ENCODE data around the gene CCDC80. TPM values are rescaled to one million over a fixed set of nuclear protein-coding genes. Genes with fewer than 3 reads are reported as not detected.

The CCDC80 gene
- total and polyA plus RNA-seq, 7 experiments from 2014 or later = 0.05 to 0.12 (median 0.08) TPM; not detected in 4

DNA sequence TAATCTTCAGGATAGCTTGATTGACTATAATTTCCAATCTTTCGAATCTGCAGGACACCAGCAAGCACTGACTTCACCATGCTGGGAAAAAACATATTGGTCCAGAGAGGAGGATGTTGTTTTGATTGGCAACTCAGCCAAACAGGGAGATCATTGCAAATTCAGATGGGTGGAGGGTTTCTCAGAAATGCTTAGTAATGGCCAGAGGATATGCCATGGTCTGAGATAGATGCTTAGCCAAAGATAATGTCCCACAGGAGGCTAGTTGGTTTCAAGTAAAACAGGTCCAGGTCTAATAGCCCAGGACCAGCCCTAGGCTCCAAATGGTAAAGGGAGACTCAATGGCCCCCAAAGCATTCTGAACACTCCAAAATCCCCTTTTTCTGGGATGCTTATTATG, 46.7 kb upstream of the CCDC80 start:
- POLR2A ChIA-PET = no interaction called here
- H3K9me3 ChIP-seq (ENCODE audit: control insufficient read depth in 2 of 3, low read length in 3 of 3) = no peaks in the 10 kb centered on the region
- Mint-ChIP-seq H3K9me3 (peaks cover 0 to 8% (median 0%) of the 10 kb centered on the region in 11 donors), H3K4me1 (peaks cover 0 to 18% (median 9%) of the 10 kb centered on the region in 7 donors), H3K36me3 (peaks cover 0 to 4% (median 0%) of the 10 kb centered on the region in 5 donors), H3K4me3 (no peak overlapping the region), H3K27me3 (peaks cover 0 to 17% (median 9%) of the 10 kb centered on the region in 5 donors), H3K27ac (no peak overlapping the region)
- no peaks in the 10 kb centered on the region for H3K36me3 ChIP-seq (ENCODE audit: control insufficient read depth in 2 of 3, insufficient read depth in 3 of 3, low read length in 3 of 3)
- CTCF ChIA-PET = no interaction called here
- no peak for DNase-seq
- intact Hi-C loops (cut with micrococcal nuclease) = no loop called here
- ATAC-seq = no peak
- H3K4me1 ChIP-seq (ENCODE audit: control insufficient read depth in 2 of 2, insufficient read depth in 2 of 2, low read length in 2 of 2) = no peaks in the 10 kb centered on the region
- no peak overlapping the region for H3K4me3 ChIP-seq (ENCODE audit: low read length)
- H3K27ac ChIP-seq (ENCODE audit: low read depth, low read length) = no peak overlapping the region
- no peaks in the 10 kb centered on the region for H3K27me3 ChIP-seq (ENCODE audit: control insufficient read depth in 2 of 2, insufficient read depth in 2 of 2, low read length in 2 of 2)

DNA sequence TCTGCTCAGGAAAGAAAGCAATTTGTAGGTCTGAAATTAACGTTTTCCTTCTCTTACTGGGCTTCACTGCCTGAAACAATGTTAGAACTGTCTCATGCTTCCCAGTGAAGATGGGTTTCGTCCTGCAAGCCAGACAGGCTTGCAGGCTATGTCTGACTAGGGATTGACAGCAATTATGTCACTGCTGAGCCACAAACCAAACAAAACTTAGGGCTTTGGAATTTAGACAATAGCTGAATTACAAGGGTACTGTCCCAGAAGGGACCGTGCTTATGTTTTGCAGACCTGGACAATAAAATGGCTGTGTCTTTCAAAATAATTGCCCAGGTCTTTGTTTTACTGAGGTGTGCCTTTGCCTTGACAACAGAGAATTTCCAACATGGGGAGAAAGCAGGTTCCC, 46.3 kb upstream of the CCDC80 start:
- intact Hi-C loops (cut with micrococcal nuclease) = no loop called here
- Mint-ChIP-seq H3K27me3 (peaks cover 0 to 17% (median 9%) of the 10 kb centered on the region in 5 donors), H3K9me3 (peaks cover 0 to 6% (median 0%) of the 10 kb centered on the region in 11 donors), H3K27ac (no peak overlapping the region), H3K4me3 (no peak overlapping the region), H3K4me1 (peaks cover 0 to 18% (median 9%) of the 10 kb centered on the region in 7 donors), H3K36me3 (peaks cover 0 to 4% (median 0%) of the 10 kb centered on the region in 5 donors)
- Histone ChIP-seq H3K4me1 (ENCODE audit: control insufficient read depth in 2 of 2, insufficient read depth in 2 of 2, low read length in 2 of 2) (no peaks in the 10 kb centered on the region), H3K4me3 (ENCODE audit: low read length) (no peak overlapping the region), H3K9me3 (ENCODE audit: control insufficient read depth in 2 of 3, low read length in 3 of 3) (no peaks in the 10 kb centered on the region), H3K36me3 (ENCODE audit: control insufficient read depth in 2 of 3, insufficient read depth in 3 of 3, low read length in 3 of 3) (no peaks in the 10 kb centered on the region), H3K27ac (ENCODE audit: low read depth, low read length) (no peak overlapping the region), H3K27me3 (ENCODE audit: control insufficient read depth in 2 of 2, insufficient read depth in 2 of 2, low read length in 2 of 2) (no peaks in the 10 kb centered on the region)
- DNase-seq (no peak), ATAC-seq (no peak)
- ChIA-PET CTCF (no interaction called here), POLR2A (no interaction called here)

DNA sequence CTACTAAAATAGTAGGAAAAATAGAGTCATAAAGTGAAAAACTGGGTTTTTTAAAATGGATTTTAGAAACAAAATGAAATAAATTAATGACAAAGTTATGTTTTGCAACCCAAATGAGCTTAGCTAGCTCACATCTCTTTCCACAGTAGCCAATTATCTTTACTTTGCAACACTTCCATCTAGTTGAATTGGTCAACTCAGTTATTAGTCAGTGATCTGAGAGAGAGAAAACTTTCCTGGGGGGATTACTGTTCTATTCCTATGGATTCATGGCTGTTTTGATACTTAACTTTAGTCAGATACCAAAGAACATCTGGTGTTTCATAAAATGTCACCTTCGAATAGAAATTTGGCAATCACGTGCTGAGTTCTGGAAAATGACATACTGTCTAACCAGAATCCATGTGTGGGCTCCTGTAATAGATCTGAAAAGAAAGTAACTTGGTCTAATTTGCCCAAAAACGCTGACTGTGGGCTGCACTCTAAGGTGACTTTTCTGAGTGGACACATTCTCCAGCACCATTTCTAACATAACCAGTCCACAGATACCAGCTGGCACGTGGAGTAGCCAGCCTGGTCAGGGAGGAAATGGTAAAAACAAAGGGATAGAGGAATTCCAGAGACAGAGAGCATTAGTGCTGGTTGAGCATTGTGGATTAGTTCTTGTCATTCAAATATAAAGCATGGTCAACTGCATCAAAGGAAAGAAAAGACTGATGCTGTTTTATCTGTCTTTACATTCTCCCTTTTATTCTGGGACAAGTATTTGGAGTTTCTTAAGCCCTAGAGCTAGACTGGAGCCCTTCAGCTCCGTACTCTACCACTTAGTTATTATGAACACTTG, 45.2 kb upstream of the CCDC80 start:
- H3K27ac Mint-ChIP-seq = no peak overlapping the region
- H3K36me3 Mint-ChIP-seq = peaks cover 0 to 4% (median 0%) of the 10 kb centered on the region in 5 donors
- POLR2A ChIA-PET = no interaction called here

DNA sequence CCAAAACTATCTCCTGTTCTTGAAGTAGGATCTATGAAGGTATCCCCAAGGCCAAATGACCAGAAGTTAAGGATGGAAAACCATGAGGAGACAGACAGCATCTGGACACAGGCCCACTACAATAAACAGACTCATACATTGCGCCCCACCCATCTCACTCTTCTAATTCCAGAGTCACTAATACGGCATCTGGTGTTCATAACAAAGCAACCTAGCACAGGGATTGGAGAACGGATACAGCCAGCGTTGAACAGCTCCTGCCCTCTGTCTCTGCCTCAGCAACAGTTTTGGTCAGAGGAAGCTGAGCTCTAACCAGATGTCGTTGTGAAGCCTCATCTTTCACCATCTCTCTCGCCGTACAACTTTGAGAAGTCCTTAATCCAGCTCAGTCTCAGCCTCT, 44.5 kb upstream of the CCDC80 start:
- CTCF ChIA-PET = no interaction called here

More for the DNA sequence above, 45.2 kb upstream of the CCDC80 start:
- intact Hi-C loops (cut with micrococcal nuclease) = no loop called here
- H3K4me3 Mint-ChIP-seq = no peak overlapping the region
- ATAC-seq (no peak), DNase-seq (no peak)
- H3K4me3 ChIP-seq (ENCODE audit: low read length) = no peak overlapping the region
- no peaks in the 10 kb centered on the region for H3K36me3 ChIP-seq (ENCODE audit: control insufficient read depth in 2 of 3, insufficient read depth in 3 of 3, low read length in 3 of 3)
- H3K27ac ChIP-seq (ENCODE audit: low read depth, low read length) = no peak overlapping the region
- CTCF ChIA-PET = no interaction called here
- H3K9me3 ChIP-seq (ENCODE audit: control insufficient read depth in 2 of 3, low read length in 3 of 3) = no peaks in the 10 kb centered on the region
- H3K4me1 Mint-ChIP-seq = peaks cover 0 to 23% (median 9%) of the 10 kb centered on the region in 7 donors
- no peaks in the 10 kb centered on the region for H3K4me1 ChIP-seq (ENCODE audit: control insufficient read depth in 2 of 2, insufficient read depth in 2 of 2, low read length in 2 of 2)
- no peaks in the 10 kb centered on the region for H3K27me3 ChIP-seq (ENCODE audit: control insufficient read depth in 2 of 2, insufficient read depth in 2 of 2, low read length in 2 of 2)
- peaks cover 0 to 17% (median 9%) of the 10 kb centered on the region in 5 donors for H3K27me3 Mint-ChIP-seq
- H3K9me3 Mint-ChIP-seq = peaks cover 0 to 3% (median 0%) of the 10 kb centered on the region in 11 donors

GRCh38 chr3:112682361-112682760, 41.4 kb upstream of the CCDC80 start:
- CTCF ChIA-PET = no interaction called here
- H3K4me3 ChIP-seq (ENCODE audit: low read length) = no peak overlapping the region
- no peak overlapping the region for H3K4me3 Mint-ChIP-seq
- H3K27ac Mint-ChIP-seq = no peak overlapping the region
- H3K4me1 ChIP-seq (ENCODE audit: control insufficient read depth in 2 of 2, insufficient read depth in 2 of 2, low read length in 2 of 2) = no peaks in the 10 kb centered on the region
- H3K36me3 Mint-ChIP-seq = peaks cover 0 to 15% (median 0%) of the 10 kb centered on the region in 5 donors
- no peaks in the 10 kb centered on the region for H3K36me3 ChIP-seq (ENCODE audit: control insufficient read depth in 2 of 3, insufficient read depth in 3 of 3, low read length in 3 of 3)
- no peak overlapping the region for H3K27ac ChIP-seq (ENCODE audit: low read depth, low read length)
- POLR2A ChIA-PET = no interaction called here
- ATAC-seq (no peak), DNase-seq (no peak)
- H3K27me3 Mint-ChIP-seq = peaks cover 0 to 16% (median 9%) of the 10 kb centered on the region in 5 donors
- no peaks in the 10 kb centered on the region for H3K9me3 ChIP-seq (ENCODE audit: control insufficient read depth in 2 of 3, low read length in 3 of 3)
- peaks cover 0 to 2% (median 0%) of the 10 kb centered on the region in 11 donors for H3K9me3 Mint-ChIP-seq
- intact Hi-C loops (cut with micrococcal nuclease) = no loop called here
- no peaks in the 10 kb centered on the region for H3K27me3 ChIP-seq (ENCODE audit: control insufficient read depth in 2 of 2, insufficient read depth in 2 of 2, low read length in 2 of 2)
- H3K4me1 Mint-ChIP-seq = peaks cover 0 to 19% (median 2%) of the 10 kb centered on the region in 7 donors

More for the DNA sequence above, 44.5 kb upstream of the CCDC80 start:
- H3K4me3 Mint-ChIP-seq = no peak overlapping the region
- no peak for DNase-seq
- intact Hi-C loops (cut with micrococcal nuclease) = no loop called here
- peaks cover 0 to 20% (median 9%) of the 10 kb centered on the region in 7 donors for H3K4me1 Mint-ChIP-seq
- Histone ChIP-seq H3K27ac (ENCODE audit: low read depth, low read length) (no peak overlapping the region), H3K4me3 (ENCODE audit: low read length) (no peak overlapping the region), H3K9me3 (ENCODE audit: control insufficient read depth in 2 of 3, low read length in 3 of 3) (no peaks in the 10 kb centered on the region), H3K36me3 (ENCODE audit: control insufficient read depth in 2 of 3, insufficient read depth in 3 of 3, low read length in 3 of 3) (no peaks in the 10 kb centered on the region), H3K4me1 (ENCODE audit: control insufficient read depth in 2 of 2, insufficient read depth in 2 of 2, low read length in 2 of 2) (no peaks in the 10 kb centered on the region), H3K27me3 (ENCODE audit: control insufficient read depth in 2 of 2, insufficient read depth in 2 of 2, low read length in 2 of 2) (no peaks in the 10 kb centered on the region)
- H3K36me3 Mint-ChIP-seq = peaks cover 0 to 2% (median 0%) of the 10 kb centered on the region in 5 donors
- peaks cover 0 to 17% (median 9%) of the 10 kb centered on the region in 5 donors for H3K27me3 Mint-ChIP-seq
- POLR2A ChIA-PET = no interaction called here
- no peak overlapping the region for H3K27ac Mint-ChIP-seq
- no peak for ATAC-seq
- no peaks in the 10 kb centered on the region for H3K9me3 Mint-ChIP-seq

GRCh38 chr3:112681822-112682325, 40.9 kb upstream of the CCDC80 start:
- ChIA-PET POLR2A (no interaction called here), CTCF (no interaction called here)
- ATAC-seq (no peak), DNase-seq (no peak)
- Mint-ChIP-seq H3K27me3 (peaks cover 0 to 16% (median 9%) of the 10 kb centered on the region in 5 donors), H3K27ac (no peak overlapping the region), H3K9me3 (peaks cover 0 to 2% (median 0%) of the 10 kb centered on the region in 11 donors), H3K36me3 (peaks cover 0 to 15% (median 0%) of the 10 kb centered on the region in 5 donors), H3K4me1 (peaks cover 2 to 24% (median 5%) of the 10 kb centered on the region in 7 donors), H3K4me3 (no peak overlapping the region)
- intact Hi-C loops (cut with micrococcal nuclease) = no loop called here
- Histone ChIP-seq H3K4me3 (ENCODE audit: low read length) (no peak overlapping the region), H3K27ac (ENCODE audit: low read depth, low read length) (no peak overlapping the region), H3K9me3 (ENCODE audit: control insufficient read depth in 2 of 3, low read length in 3 of 3) (no peaks in the 10 kb centered on the region), H3K27me3 (ENCODE audit: control insufficient read depth in 2 of 2, insufficient read depth in 2 of 2, low read length in 2 of 2) (no peaks in the 10 kb centered on the region), H3K36me3 (ENCODE audit: control insufficient read depth in 2 of 3, insufficient read depth in 3 of 3, low read length in 3 of 3) (no peaks in the 10 kb centered on the region), H3K4me1 (ENCODE audit: control insufficient read depth in 2 of 2, insufficient read depth in 2 of 2, low read length in 2 of 2) (peaks cover 3 to 4% of the 10 kb centered on the region in 2 donors)

Measured in naive thymus-derived CD4-positive, alpha-beta T cell (primary cell).